Psoas muscle (tissue), 8 donors: Measurements from ENCODE around the gene SMG6. TPM values are rescaled to one million over a fixed set of nuclear protein-coding genes. Genes with fewer than 3 reads are reported as not detected.

ENCODE experiments used
- ATAC-seq, 4 donors: fragments of 200-7000 bp; cut with Tn5 transposase; one replicate each; pipeline ENCODE4 v1.9.1; 2020; ENCODE audit warnings: moderate library complexity in 3 of 4, mild to moderate bottlenecking in 2 of 4
- DNase-seq, 2 donors: peaks; one replicate each; pipeline ENCODE4 v3.0.0-alpha.2; 2020
- H3K27ac ChIP-seq: fragments of 200-600 bp; one replicate; pipeline ENCODE4 v1.8.0; 2022
- H3K27me3 ChIP-seq, 3 donors: fragments of 200-600 bp in 1 of 3; one replicate each; pipeline versions ENCODE4 v1.6.1 to v1.8.0; 2013 to 2022; ENCODE audit warnings: low read length in 2 of 3, mild to moderate bottlenecking in 2 of 3, moderate library complexity in 1 of 3; ENCODE audit not compliant: insufficient read depth in 3 of 3
- H3K36me3 ChIP-seq, 2 donors: fragments of 200-600 bp in 1 of 2; one replicate each; pipeline versions ENCODE4 v1.6.1 to v1.8.0; 2013 to 2022; ENCODE audit warnings: low read depth in 1 of 2, mild to moderate bottlenecking in 1 of 2, moderate library complexity in 1 of 2; ENCODE audit not compliant: insufficient read depth in 1 of 2
- H3K4me1 ChIP-seq: fragments of 200-600 bp; one replicate; pipeline ENCODE4 v1.8.0; 2022
- H3K4me3 ChIP-seq: fragments of 200-600 bp; one replicate; pipeline ENCODE4 v1.8.0; 2022; ENCODE audit warnings: mild to moderate bottlenecking
- H3K9me3 ChIP-seq: fragments of 200-600 bp; one replicate; pipeline ENCODE4 v1.8.0; 2022
- WGBS, 3 donors: extraction: QIAGEN DNeasy Blood & Tissue Kit; methylation state at CpG; one replicate each; pipeline versions ENCODE4 v1.1.6 to v1.1.7; 2013; 5-methylcytosine and 5-hydroxymethylcytosine counted together
- intact Hi-C, 2 donors: fragments of 100-400 bp; cut with DNase I; formaldehyde crosslinking; loops; one replicate each; pipeline versions ENCODE4 v1.11.0 to v1.14.2; 2022
- polyA plus RNA-seq, 3 donors: library from polyadenylated mRNA; stranded (reverse); fragments of 200-250 nt; gene quantifications; one replicate each; pipeline ENCODE4 v1.2.3, GENCODE V29; 2013
- total RNA-seq, 4 donors: library from RNA; stranded (reverse); fragmentation: NEBNext Ultra II Directional in 2 of 4; extraction: Animal tissue kit (Norgen Biotek cat#: 25700) in 2 of 4; gene quantifications; one replicate each; pipeline versions ENCODE4 v1.2.1 to v1.2.4, GENCODE V29; 2021 to 2023
- TF ChIP-seq, protein P1 (sequence below): fragments of 200-600 bp; IDR thresholded peaks from one replicate; pipeline ENCODE4 v1.8.0; 2022; ENCODE audit warnings: antibody characterized with exemption
- donor health status: healthy with polysubstance abuse.
- donor health status: DM: no; HTN: no; CAD: no; lungs with moderate emphysema.
- donor health status: Bipolar disorder and iron deficiency.
- donor health status: healthy.
- donor health status: DM: yes; HTN: yes; CAD: no.
- donor health status: DM: no; HTN: no; CAD: no.
- donor health status: DM: no; HTN: no; CAD: no.
- donor health status: DM: yes; HTN: yes; CAD: no.

SMG6 gene
- total and polyA plus RNA-seq, 7 donors = 9.4 to 24.1 (median 16.3) TPM

DNA sequence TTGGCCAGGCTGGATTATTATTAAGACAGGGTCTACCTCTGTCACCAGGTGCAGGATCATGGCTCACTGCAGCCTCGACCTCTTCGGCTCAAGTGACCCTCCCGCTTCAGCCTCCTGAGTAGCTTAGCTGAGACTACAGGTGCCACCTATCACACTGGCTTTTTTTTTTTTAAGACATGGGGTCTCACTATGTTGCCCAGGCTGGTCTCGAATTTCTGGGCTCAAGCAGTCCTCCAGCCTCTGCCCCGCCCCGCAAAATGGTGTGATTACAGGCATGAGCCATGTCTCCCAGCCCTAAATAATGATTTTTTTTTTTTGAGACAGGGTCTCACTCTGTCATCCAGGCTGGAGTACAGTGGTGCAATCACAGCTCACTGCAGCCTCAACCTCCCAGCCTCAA is 256.0 kb downstream of the SMG6 start:
- no peak overlapping the region for H3K27ac ChIP-seq
- peaks cover 24% of the 10 kb centered on the region for H3K4me1 ChIP-seq
- DNase-seq = no peak
- H3K4me3 ChIP-seq = no peak overlapping the region
- 81 to 89% (median 88%) methylated on average over 6 of the region's 6 CpGs for WGBS, 3 donors
- H3K9me3 ChIP-seq = no peaks in the 10 kb centered on the region
- no peak for ATAC-seq
- intact Hi-C loops = no loop called here
- H3K36me3 ChIP-seq = peaks cover 2 to 16% of the 10 kb centered on the region in 2 donors
- peaks cover 0 to 28% (median 4%) of the 10 kb centered on the region in 3 donors for H3K27me3 ChIP-seq
- TF ChIP-seq, protein P1, sequence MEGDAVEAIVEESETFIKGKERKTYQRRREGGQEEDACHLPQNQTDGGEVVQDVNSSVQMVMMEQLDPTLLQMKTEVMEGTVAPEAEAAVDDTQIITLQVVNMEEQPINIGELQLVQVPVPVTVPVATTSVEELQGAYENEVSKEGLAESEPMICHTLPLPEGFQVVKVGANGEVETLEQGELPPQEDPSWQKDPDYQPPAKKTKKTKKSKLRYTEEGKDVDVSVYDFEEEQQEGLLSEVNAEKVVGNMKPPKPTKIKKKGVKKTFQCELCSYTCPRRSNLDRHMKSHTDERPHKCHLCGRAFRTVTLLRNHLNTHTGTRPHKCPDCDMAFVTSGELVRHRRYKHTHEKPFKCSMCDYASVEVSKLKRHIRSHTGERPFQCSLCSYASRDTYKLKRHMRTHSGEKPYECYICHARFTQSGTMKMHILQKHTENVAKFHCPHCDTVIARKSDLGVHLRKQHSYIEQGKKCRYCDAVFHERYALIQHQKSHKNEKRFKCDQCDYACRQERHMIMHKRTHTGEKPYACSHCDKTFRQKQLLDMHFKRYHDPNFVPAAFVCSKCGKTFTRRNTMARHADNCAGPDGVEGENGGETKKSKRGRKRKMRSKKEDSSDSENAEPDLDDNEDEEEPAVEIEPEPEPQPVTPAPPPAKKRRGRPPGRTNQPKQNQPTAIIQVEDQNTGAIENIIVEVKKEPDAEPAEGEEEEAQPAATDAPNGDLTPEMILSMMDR = no peak

DNA sequence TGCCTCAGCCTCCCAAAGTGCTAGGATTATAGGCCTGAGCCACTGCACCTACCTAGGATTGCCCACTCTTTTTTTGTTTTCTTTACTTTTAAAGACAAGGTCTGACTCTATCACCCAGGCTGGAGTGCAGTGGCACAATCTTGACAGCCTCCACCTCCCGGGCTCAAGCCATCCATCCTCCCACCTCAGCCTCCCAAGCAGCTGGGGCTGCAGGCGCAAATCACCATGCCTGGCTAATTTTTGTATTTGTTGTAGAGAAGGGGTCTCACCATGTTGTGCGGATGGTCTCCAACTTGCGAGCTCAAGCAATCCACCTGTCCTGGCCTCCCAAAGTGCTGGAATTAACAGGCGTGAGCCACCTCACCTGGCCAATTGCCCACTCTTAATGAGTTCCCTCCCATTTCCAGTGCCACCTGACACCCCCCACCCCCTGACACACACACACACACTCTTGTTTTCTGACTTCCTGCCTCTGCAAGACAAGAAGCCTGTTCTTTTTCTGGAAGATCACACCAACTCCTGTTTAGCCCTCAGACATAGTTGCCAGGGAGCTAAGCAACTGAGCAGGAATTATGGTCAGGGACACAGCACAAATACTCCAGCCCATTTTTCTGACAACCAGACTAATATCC is 259.2 kb downstream of the SMG6 start:
- intact Hi-C loops = no loop called here
- Histone ChIP-seq H3K9me3 (no peaks in the 10 kb centered on the region), H3K4me1 (peaks cover 33% of the 10 kb centered on the region), H3K27ac (peak overlapping the region; percentile 27), H3K4me3 (no peak overlapping the region), H3K36me3 (peaks cover 2 to 34% of the 10 kb centered on the region in 2 donors), H3K27me3 (peaks cover 0 to 18% (median under 1%) of the 10 kb centered on the region in 3 donors)
- TF ChIP-seq, protein P1 = no peak
- ATAC-seq (no peak), DNase-seq (no peak)
- 88 to 89% (median 88%) methylated on average over 5 of the region's 5 CpGs for WGBS, 3 donors

DNA sequence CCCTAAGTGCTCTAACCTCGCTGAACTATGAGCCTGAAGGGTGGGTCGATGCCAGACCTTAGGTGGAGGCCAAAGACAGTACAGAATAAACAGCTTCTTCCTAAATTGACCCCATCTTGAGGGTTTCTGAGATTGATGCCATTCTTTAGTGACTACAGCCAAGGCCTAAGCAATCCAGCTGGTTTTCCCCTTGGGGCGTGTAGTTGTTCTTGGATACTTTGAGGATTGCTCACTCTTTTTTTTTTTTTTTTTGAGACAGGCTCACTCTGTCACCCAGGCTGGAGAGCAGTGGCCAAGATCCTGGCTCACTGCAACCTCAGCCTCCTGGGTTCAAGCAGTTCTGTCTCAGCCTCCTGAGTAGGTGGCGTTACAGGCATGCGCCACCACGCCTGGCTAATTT is 259.8 kb downstream of the SMG6 start:
- Histone ChIP-seq H3K4me3 (no peak overlapping the region), H3K9me3 (no peaks in the 10 kb centered on the region), H3K36me3 (peaks cover 2 to 37% of the 10 kb centered on the region in 2 donors), H3K27ac (peak overlapping the region; percentile 27), H3K27me3 (peaks cover 0 to 13% (median 0%) of the 10 kb centered on the region in 3 donors), H3K4me1 (peaks cover 29% of the 10 kb centered on the region)
- WGBS, 3 donors = 86 to 87% (median 86%) methylated on average over 6 of the region's 6 CpGs
- ATAC-seq = no peak
- TF ChIP-seq, protein P1 = no peak
- intact Hi-C loops = no loop called here
- no peak for DNase-seq

DNA sequence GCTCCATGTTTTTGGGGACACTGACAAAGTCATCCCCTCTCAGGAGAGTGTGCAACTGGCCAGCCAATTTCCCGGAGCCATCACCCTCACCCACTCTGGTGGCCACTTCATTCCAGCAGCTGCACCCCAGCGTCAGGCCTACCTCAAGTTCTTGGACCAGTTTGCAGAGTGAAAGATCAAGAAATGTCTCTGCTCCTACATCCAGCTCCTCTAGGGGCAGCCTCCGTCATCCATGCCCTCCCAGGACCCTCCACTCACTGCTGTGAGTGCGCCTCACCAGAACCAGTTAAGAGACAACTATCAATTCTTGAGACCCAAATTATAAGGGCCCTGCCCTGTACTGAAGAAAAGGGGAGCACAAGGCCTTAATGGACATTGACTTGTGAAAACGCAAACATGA is 260.7 kb downstream of the SMG6 start:
- intact Hi-C loops = no loop called here
- Histone ChIP-seq H3K27me3 (peaks cover 0 to 4% (median 0%) of the 10 kb centered on the region in 3 donors), H3K4me3 (peak overlapping the region; percentile 85), H3K36me3 (peaks cover 2 to 46% of the 10 kb centered on the region in 2 donors), H3K9me3 (no peaks in the 10 kb centered on the region), H3K27ac (peak overlapping the region; percentile 91), H3K4me1 (peaks cover 29% of the 10 kb centered on the region)
- ATAC-seq (peak in 1 of 4 donors; percentile 3), DNase-seq (no peak)
- TF ChIP-seq, protein P1 = no peak
- WGBS, 3 donors = 78 to 82% (median 80%) methylated on average over 5 of the region's 5 CpGs

DNA sequence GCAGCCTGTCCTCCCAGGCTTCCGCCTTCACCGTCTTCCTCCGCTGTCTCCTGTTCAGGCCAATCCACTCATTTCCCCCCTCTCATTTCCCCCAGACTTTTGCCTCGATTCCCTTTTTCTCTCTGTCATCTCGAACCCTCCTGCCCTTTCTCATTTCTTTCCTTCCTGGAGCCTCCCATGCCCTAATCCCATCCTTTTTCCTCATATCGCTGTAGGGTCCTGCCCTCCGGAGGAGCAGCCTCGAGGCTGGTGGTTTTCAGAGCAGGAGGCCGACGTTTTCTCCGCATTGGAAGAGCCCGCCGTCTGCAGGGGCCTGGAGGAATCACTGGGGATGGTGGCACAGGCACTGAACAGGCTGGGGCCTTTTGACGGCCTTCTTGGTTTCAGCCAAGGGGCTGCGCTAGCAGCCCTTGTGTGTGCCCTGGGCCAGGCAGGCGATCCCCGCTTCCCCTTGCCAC is 261.2 kb downstream of the SMG6 start:
- Histone ChIP-seq H3K27ac (peak overlapping the region; percentile 91), H3K9me3 (no peaks in the 10 kb centered on the region), H3K4me3 (peak overlapping the region; percentile 85), H3K4me1 (peaks cover 29% of the 10 kb centered on the region), H3K36me3 (peaks cover 2 to 51% of the 10 kb centered on the region in 2 donors), H3K27me3 (no peaks in the 10 kb centered on the region)
- TF ChIP-seq, protein P1 = no peak
- peak in 3 of 4 donors; percentile 4 to 15 (median 10) for ATAC-seq
- intact Hi-C loops = no loop called here
- no peak for DNase-seq
- WGBS, 3 donors = 9 to 14% (median 12%) methylated on average over 17 of the region's 17 CpGs
